ENCODE measurements around the gene MUC21. TPM values are rescaled to one million over a fixed set of nuclear protein-coding genes. Genes with fewer than 3 reads are reported as not detected.

The MUC21 gene
- total RNA-seq, 1 experiment from 2014 or later: 0.13 TPM

- CTCF ChIA-PET: no interaction called here
Measured at GRCh38 chr6:31031095-31031494, 47.6 kb downstream of the MUC21 start.

GRCh38 chr6:31033075-31033474 lies 49.6 kb downstream of the MUC21 start:
- intact Hi-C loops (cut with micrococcal nuclease; ENCODE audit: unreplicated experiment): no loop called here
- Histone ChIP-seq H3K4me2 (no peak overlapping the region), H3K9me3 (ENCODE audit: insufficient read depth, low read depth) (0 out of 2 replicates have a peak, but pooled peaks cover 9% of the 10 kb centered on the region), H4K20me1 (ENCODE audit: insufficient read depth) (no peaks in the 10 kb centered on the region), H3K9me2 (ENCODE audit: insufficient read depth) (no peaks in the 10 kb centered on the region), H3K4me3 (no peak overlapping the region), H3F3A (ENCODE audit: insufficient read depth, low read depth) (0 out of 2 replicates have a peak, but pooled peaks cover 5% of the 10 kb centered on the region), H3K79me2 (ENCODE audit: low read depth) (no peaks in the 10 kb centered on the region), H3K36me3 (ENCODE audit: low read depth) (no peaks in the 10 kb centered on the region), H3K4me1 (replicated peaks; ENCODE audit: insufficient read depth) (peaks cover 20% of the 10 kb centered on the region), H3K27me3 (ENCODE audit: insufficient read depth, low read depth) (no peaks in the 10 kb centered on the region), H2AFZ (no peak overlapping the region), H3K27ac (no peak overlapping the region)
- DNase-seq: no peak
- POLR2A ChIA-PET (ENCODE audit: unreplicated experiment): no interaction called here
- TF ChIP-seq EZH2 (IDR thresholded peaks at IDR 0.05; ENCODE audit: low read depth) (no peak), CTCF (conservative IDR thresholded peaks at IDR 0.05) (no peak)
- no TSS peak for BruUV-seq (replicated peaks)
- CTCF ChIA-PET: no interaction called here

More at GRCh38 chr6:31031095-31031494, 47.6 kb downstream of the MUC21 start:
- H3K9me2 ChIP-seq (ENCODE audit: insufficient read depth): no peaks in the 10 kb centered on the region
- H2AFZ ChIP-seq: no peak overlapping the region
- H3F3A ChIP-seq (ENCODE audit: insufficient read depth, low read depth): 0 out of 2 replicates have a peak, but pooled peaks cover 4% of the 10 kb centered on the region
- no peak overlapping the region for H3K4me3 ChIP-seq
- no peaks in the 10 kb centered on the region for H3K36me3 ChIP-seq (ENCODE audit: low read depth)
- 0 out of 2 replicates have a peak, but pooled peaks cover 4% of the 10 kb centered on the region for H3K9me3 ChIP-seq (ENCODE audit: insufficient read depth, low read depth)
- H3K27me3 ChIP-seq (ENCODE audit: insufficient read depth, low read depth): no peaks in the 10 kb centered on the region
- H3K4me1 ChIP-seq (replicated peaks; ENCODE audit: insufficient read depth): peaks cover 4% of the 10 kb centered on the region; the same call in 1 of the 2 replicates
- BruUV-seq (replicated peaks): no TSS peak
- no peaks in the 10 kb centered on the region for H3K79me2 ChIP-seq (ENCODE audit: low read depth)
- no peaks in the 10 kb centered on the region for H4K20me1 ChIP-seq (ENCODE audit: insufficient read depth)
- POLR2A ChIA-PET (ENCODE audit: unreplicated experiment): no interaction called here
- TF ChIP-seq EZH2 (IDR thresholded peaks at IDR 0.05; ENCODE audit: low read depth) (no peak), CTCF (conservative IDR thresholded peaks at IDR 0.05) (no peak)
- intact Hi-C loops (cut with micrococcal nuclease; ENCODE audit: unreplicated experiment): no loop called here
- no peak for DNase-seq
- no peak overlapping the region for H3K27ac ChIP-seq
- H3K4me2 ChIP-seq: no peak overlapping the region

DNA sequence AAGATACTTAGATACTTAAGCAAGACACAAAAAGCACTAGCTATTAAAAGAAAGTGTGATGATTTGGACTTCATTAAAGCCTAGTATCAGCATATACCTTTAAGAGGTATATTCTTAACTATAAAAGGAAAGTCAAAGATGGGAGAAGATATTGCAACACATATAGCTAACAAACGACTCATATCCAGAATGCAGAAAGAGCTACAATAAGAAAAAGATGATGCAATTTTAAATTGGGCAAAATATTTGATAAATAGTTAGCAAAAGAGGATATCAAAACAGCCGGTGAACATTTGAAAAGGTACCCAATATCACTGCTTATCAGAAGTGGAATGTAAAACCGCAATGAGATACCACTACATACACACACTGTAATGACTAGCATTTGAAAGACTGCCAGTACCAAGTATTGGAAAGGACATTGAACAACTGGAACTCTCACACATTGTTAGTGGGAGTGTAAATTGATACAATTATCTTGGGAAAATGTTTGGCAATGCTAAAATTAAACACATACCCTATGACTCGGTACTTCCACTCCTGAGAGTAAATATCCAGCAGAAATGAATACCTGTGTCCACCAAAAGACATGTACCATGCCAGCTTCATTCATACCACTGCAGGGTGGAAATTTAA lies 52.5 kb downstream of the MUC21 start:
- peaks cover 20% of the 10 kb centered on the region for H3K4me1 ChIP-seq (replicated peaks; ENCODE audit: insufficient read depth)
- no peaks in the 10 kb centered on the region for H3K36me3 ChIP-seq (ENCODE audit: low read depth)
- no peak overlapping the region for H3K4me3 ChIP-seq
- H4K20me1 ChIP-seq (ENCODE audit: insufficient read depth): no peaks in the 10 kb centered on the region
- H3K9me3 ChIP-seq (ENCODE audit: insufficient read depth, low read depth): 0 out of 2 replicates have a peak, but pooled peaks cover 9% of the 10 kb centered on the region
- no peaks in the 10 kb centered on the region for H3K9me2 ChIP-seq (ENCODE audit: insufficient read depth)
- H3K27ac ChIP-seq: peak overlapping the region; percentile 36; the same call in 1 of the 2 replicates
- H3K27me3 ChIP-seq (ENCODE audit: insufficient read depth, low read depth): no peaks in the 10 kb centered on the region
- H3K4me2 ChIP-seq: peak overlapping the region; percentile 28
- no peak for TF ChIP-seq EZH2 (IDR thresholded peaks at IDR 0.05; ENCODE audit: low read depth)
- TF ChIP-seq CTCF (conservative IDR thresholded peaks at IDR 0.05): no peak
- POLR2A ChIA-PET (ENCODE audit: unreplicated experiment): no interaction called here
- H2AFZ ChIP-seq: no peak overlapping the region
- CTCF ChIA-PET: interaction anchor here (0.6 kb wide), 1 partner anchor 17 kb away, joined by 3 read pairs; no protein-coding TSS in a partner anchor
- no TSS peak for BruUV-seq (replicated peaks)
- H3F3A ChIP-seq (ENCODE audit: insufficient read depth, low read depth): 0 out of 2 replicates have a peak, but pooled peaks cover 5% of the 10 kb centered on the region
- peak in 1 of 2 experiments; percentile 48 for DNase-seq
- intact Hi-C loops (cut with micrococcal nuclease; ENCODE audit: unreplicated experiment): no loop called here
- H3K79me2 ChIP-seq (ENCODE audit: low read depth): no peaks in the 10 kb centered on the region
